Endothelial cell of umbilical vein (primary cell): ENCODE results near the gene HASPIN. TPM values are rescaled to one million over a fixed set of nuclear protein-coding genes. Genes with fewer than 3 reads are reported as not detected.

Source experiments
- BruUV-seq: library from RNA; stranded (reverse); fragments of 400-500 nt; replicated peaks from 2 replicates; lab custom pipeline; 2021; lab: Mats Ljungman, UMichigan
- CTCF ChIA-PET: fragments of 300-600, 350-600 bp; sonication (Branson Sonifier 250); formaldehyde crosslinking; loops from one replicate; lab custom pipeline; 2021; ENCODE audit warnings: antibody characterized with exemption, inconsistent platforms; lab: Charles Lee
- POLR2A ChIA-PET: fragments of 300-600, 350-600 bp; sonication (Branson Sonifier 250); formaldehyde crosslinking; loops from one replicate; lab custom pipeline; 2021; ENCODE audit warnings: antibody characterized with exemption, inconsistent platforms; lab: Charles Lee
- DNase-seq: peaks from one replicate; pipeline ENCODE4 v3.0.0-alpha.2; 2011; ENCODE audit warnings: low read depth, low spot score
- FAIRE-seq: peaks from 2 replicates; lab custom pipeline; 2011; peaks lifted over from hg19 to GRCh38; lab: Jason Lieb, UNC
- H2AFZ ChIP-seq: 2 replicates; pipeline ENCODE4 v1.6.0; 2012; ENCODE audit warnings: low read depth, low read length, control low read depth, inconsistent platforms
- H3K27ac ChIP-seq: 2 replicates; pipeline ENCODE4 v1.5.1; 2011; ENCODE audit warnings: low read depth, mild to moderate bottlenecking, control low read depth, low read length, moderate library complexity; ENCODE audit not compliant: insufficient read depth
- H3K27me3 ChIP-seq, 2 experiments: 2 replicates each; pipeline versions ENCODE4 v1.6.0 to v1.6.1; 2011; ENCODE audit warnings: low read length in 2 of 2, mixed read lengths in 1 of 2; ENCODE audit not compliant: control insufficient read depth in 2 of 2, insufficient read depth in 2 of 2
- H3K36me3 ChIP-seq, 2 experiments: 2 replicates in 1 of 2; 3 replicates in 1 of 2; pipeline ENCODE4 v1.5.1; 2011; ENCODE audit warnings: low read length in 2 of 2, mild to moderate bottlenecking in 1 of 2, moderate library complexity in 1 of 2; ENCODE audit not compliant: control insufficient read depth in 2 of 2, insufficient read depth in 2 of 2; ENCODE audit errors: extremely low read depth in 1 of 2
- H3K4me1 ChIP-seq: 3 replicates; pipeline ENCODE4 v1.5.1; 2011; ENCODE audit warnings: mild to moderate bottlenecking, low read length; ENCODE audit not compliant: control insufficient read depth, insufficient read depth; ENCODE audit errors: extremely low read depth
- H3K4me2 ChIP-seq: 2 replicates; pipeline ENCODE4 v1.6.1; 2011; ENCODE audit warnings: low read length, control low read depth, mixed read lengths; ENCODE audit not compliant: insufficient read depth
- H3K4me3 ChIP-seq, 3 experiments: fragments of 200-600 bp in 1 of 3; sonication (generic), shearing (Covaris generic) in 1 of 3; replicated peaks in 1 of 3; 2 replicates each; pipeline ENCODE4 v1.5.1; 2011 to 2016; ENCODE audit warnings: control low read depth in 3 of 3, low read length in 3 of 3, mild to moderate bottlenecking in 2 of 3, inconsistent platforms in 1 of 3, low read depth in 1 of 3, moderate library complexity in 1 of 3; ENCODE audit not compliant: insufficient read depth in 1 of 3
- H3K79me2 ChIP-seq: 2 replicates; pipeline ENCODE4 v1.6.0; 2012; ENCODE audit warnings: low read length, inconsistent platforms; ENCODE audit not compliant: control insufficient read depth, insufficient read depth
- H3K9ac ChIP-seq: replicated peaks from 2 replicates; pipeline ENCODE3; 2011; ENCODE audit warnings: low read length, control low read depth; ENCODE audit not compliant: insufficient read depth; ENCODE audit errors: extremely low read depth
- H3K9me1 ChIP-seq: replicated peaks from 3 replicates; pipeline ENCODE4 v1.6.0; 2011; ENCODE audit warnings: mild to moderate bottlenecking, low read length; ENCODE audit not compliant: control insufficient read depth, insufficient read depth; ENCODE audit errors: extremely low read depth
- H3K9me3 ChIP-seq: replicated peaks from 2 replicates; pipeline ENCODE4 v1.5.1; 2012; ENCODE audit warnings: low read length, inconsistent platforms; ENCODE audit not compliant: control insufficient read depth, insufficient read depth
- H4K20me1 ChIP-seq: replicated peaks from 2 replicates; pipeline ENCODE3; 2011; ENCODE audit warnings: mild to moderate bottlenecking, low read length; ENCODE audit not compliant: control insufficient read depth, insufficient read depth; ENCODE audit errors: extremely low read depth
- EZH2 ChIP-seq: IDR thresholded peaks from 2 replicates; pipeline ENCODE4 v1.6.1; 2012; ENCODE audit warnings: borderline replicate concordance, low read depth, mild to moderate bottlenecking, moderate library complexity, low read length, inconsistent platforms; ENCODE audit not compliant: severe bottlenecking
- FOS ChIP-seq: IDR thresholded peaks from 2 replicates; pipeline ENCODE4 v1.6.1; 2011; ENCODE audit warnings: mild to moderate bottlenecking, low read length, moderate library complexity, borderline replicate concordance; ENCODE audit not compliant: insufficient read depth
- GATA2 ChIP-seq: IDR thresholded peaks from 2 replicates; pipeline ENCODE4 v1.7.0; 2011; ENCODE audit warnings: low read depth, mild to moderate bottlenecking, moderate library complexity, mixed read lengths, low read length; ENCODE audit not compliant: insufficient read length, insufficient read depth
- JUN ChIP-seq: IDR thresholded peaks from 2 replicates; pipeline ENCODE4 v1.6.1; 2011; ENCODE audit warnings: borderline replicate concordance, low read depth; ENCODE audit not compliant: insufficient read length, insufficient read depth
- MYC ChIP-seq: IDR thresholded peaks from one replicate; pipeline ENCODE4 v1.6.1; 2011; ENCODE audit warnings: mild to moderate bottlenecking, low read depth, low read length
- POLR2A ChIP-seq: IDR thresholded peaks from 2 replicates; pipeline ENCODE4 v1.6.1; 2012; ENCODE audit warnings: low read depth, mild to moderate bottlenecking, control low read depth, low read length
- POLR2AphosphoS5 ChIP-seq: IDR thresholded peaks from 2 replicates; pipeline ENCODE4 v1.6.1; 2012; ENCODE audit warnings: low read depth, mild to moderate bottlenecking, control low read depth, low read length, moderate library complexity; ENCODE audit not compliant: insufficient read depth
- dilution Hi-C: fragments of 300-500 bp; cut with MboI; formaldehyde crosslinking; loops from one replicate; pipeline ENCODE4 v1.15.0; 2019; ENCODE audit warnings: low sequenced_read_pairs; ENCODE audit not compliant: extremely low pct_ligation_motif_present
- intact Hi-C: fragments of 100-400 bp; cut with micrococcal nuclease; formaldehyde crosslinking; loops from one replicate; pipeline ENCODE4 v1.10.0; 2022
- polyA plus RNA-seq, 4 experiments: library from polyadenylated mRNA; depleted of rRNA in 3 of 4; stranded (reverse) in 3 of 4; unstranded in 1 of 4; fragments of >200 nt; gene quantifications; 2 replicates each; pipeline versions ENCODE4 v1.2.1 to v1.2.3, GENCODE V29; 2011 to 2012; ENCODE audit warnings: missing spikeins in 1 of 4
- total RNA-seq: library from RNA; stranded (reverse); gene quantifications from 2 replicates; pipeline ENCODE4 v1.2.3, GENCODE V29; 2021
- TF ChIP-seq, protein P1 (sequence below), 2 donors: IDR thresholded peaks; 1 replicate in 1 of 2; 2 replicates in 1 of 2; pipeline ENCODE4 v1.5.1; 2011; ENCODE audit warnings: low read length in 2 of 2, mild to moderate bottlenecking in 2 of 2, moderate library complexity in 2 of 2, control low read depth in 1 of 2, inconsistent platforms in 1 of 2, low read depth in 1 of 2; ENCODE audit not compliant: insufficient read depth in 1 of 2; ENCODE audit errors: extremely low read depth in 1 of 2
- TF ChIP-seq, protein P2 (sequence below): IDR thresholded peaks from 2 replicates; pipeline ENCODE4 v1.6.1; 2011; ENCODE audit not compliant: insufficient read depth, insufficient read length

The HASPIN gene
- total and polyA plus RNA-seq, 2 donors (not counting 3 experiments of a cell fraction or from before 2014, with no cell fraction given): 2.7 to 13.2 TPM

DNA sequence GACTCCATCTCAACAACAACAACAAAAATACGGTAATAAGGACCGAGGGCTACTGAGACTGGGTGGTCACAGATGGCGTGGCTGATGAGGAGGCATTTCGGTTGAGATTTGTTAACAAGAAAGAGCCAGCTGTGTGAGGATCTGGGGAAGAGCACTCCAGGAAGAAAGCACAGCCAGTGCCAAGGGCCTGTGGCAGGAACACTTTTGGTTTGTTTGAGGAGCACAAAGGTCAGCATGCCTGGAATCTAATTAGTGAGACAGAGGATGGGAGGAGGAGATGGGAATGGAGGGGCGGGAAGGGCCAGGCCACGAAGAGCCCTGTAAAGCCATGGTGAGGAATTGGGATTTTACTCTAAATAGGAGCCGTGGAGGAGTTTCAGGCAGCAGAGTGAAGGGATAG is 24.9 kb downstream of the HASPIN start:
- Histone ChIP-seq H3K9me3 (no peaks in the 10 kb centered on the region), H3K4me2 (no peak overlapping the region), H2AFZ (no peak overlapping the region), H3K4me3 (no peak overlapping the region), H3K9ac (no peak overlapping the region), H3K79me2 (no peaks in the 10 kb centered on the region), H3K36me3 (no peaks in the 10 kb centered on the region), H3K27me3 (no peaks in the 10 kb centered on the region), H4K20me1 (no peaks in the 10 kb centered on the region), H3K9me1 (no peaks in the 10 kb centered on the region), H3K4me1 (no peaks in the 10 kb centered on the region), H3K27ac (no peak overlapping the region)
- DNase-seq (no peak), FAIRE-seq (no peak)
- ChIA-PET POLR2A (no interaction called here), CTCF (interaction anchor here (6.6 kb wide), 1 partner anchor 11 kb away, joined by 35 read pairs; no protein-coding TSS in a partner anchor)
- BruUV-seq: no TSS peak
- intact Hi-C loops: no loop called here
- dilution Hi-C loops: no loop called here
- TF ChIP-seq FOS (no peak), MYC (no peak), POLR2A (no peak), EZH2 (no peak), JUN (no peak), GATA2 (no peak), POLR2AphosphoS5 (no peak)
- TF ChIP-seq, protein P1, sequence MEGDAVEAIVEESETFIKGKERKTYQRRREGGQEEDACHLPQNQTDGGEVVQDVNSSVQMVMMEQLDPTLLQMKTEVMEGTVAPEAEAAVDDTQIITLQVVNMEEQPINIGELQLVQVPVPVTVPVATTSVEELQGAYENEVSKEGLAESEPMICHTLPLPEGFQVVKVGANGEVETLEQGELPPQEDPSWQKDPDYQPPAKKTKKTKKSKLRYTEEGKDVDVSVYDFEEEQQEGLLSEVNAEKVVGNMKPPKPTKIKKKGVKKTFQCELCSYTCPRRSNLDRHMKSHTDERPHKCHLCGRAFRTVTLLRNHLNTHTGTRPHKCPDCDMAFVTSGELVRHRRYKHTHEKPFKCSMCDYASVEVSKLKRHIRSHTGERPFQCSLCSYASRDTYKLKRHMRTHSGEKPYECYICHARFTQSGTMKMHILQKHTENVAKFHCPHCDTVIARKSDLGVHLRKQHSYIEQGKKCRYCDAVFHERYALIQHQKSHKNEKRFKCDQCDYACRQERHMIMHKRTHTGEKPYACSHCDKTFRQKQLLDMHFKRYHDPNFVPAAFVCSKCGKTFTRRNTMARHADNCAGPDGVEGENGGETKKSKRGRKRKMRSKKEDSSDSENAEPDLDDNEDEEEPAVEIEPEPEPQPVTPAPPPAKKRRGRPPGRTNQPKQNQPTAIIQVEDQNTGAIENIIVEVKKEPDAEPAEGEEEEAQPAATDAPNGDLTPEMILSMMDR (IDR thresholded peaks at IDR 0.05; ENCODE audit: extremely low read depth in 1 of 2, insufficient read depth in 1 of 2, low read depth in 1 of 2, low read length in 2 of 2): no peak
- TF ChIP-seq, protein P2, sequence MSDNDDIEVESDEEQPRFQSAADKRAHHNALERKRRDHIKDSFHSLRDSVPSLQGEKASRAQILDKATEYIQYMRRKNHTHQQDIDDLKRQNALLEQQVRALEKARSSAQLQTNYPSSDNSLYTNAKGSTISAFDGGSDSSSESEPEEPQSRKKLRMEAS: no peak
